IMR-90 (cell line): ENCODE data around the gene ACADS. TPM values are rescaled to one million over a fixed set of nuclear protein-coding genes. Genes with fewer than 3 reads are reported as not detected.

ENCODE experiments used
- ATAC-seq: fragments of 200-7000 bp; cut with Tn5 transposase; 2 replicates; pipeline ENCODE4 v1.9.1; 2020; ENCODE audit warnings: low read depth, mild to moderate bottlenecking, moderate library complexity
- BruUV-seq: library from RNA; stranded (reverse); fragments of 400-500 nt; replicated peaks from 2 replicates; lab custom pipeline; 2021; lab: Mats Ljungman, UMichigan
- CTCF ChIA-PET: fragments of 300-600 bp; formaldehyde crosslinking; extraction: SDS; loops from one replicate; lab custom pipeline; 2021; ENCODE audit warnings: antibody characterized with exemption; lab: Yijun Ruan, JAX
- POLR2A ChIA-PET: fragments of 300-600 bp; sonication (Branson Sonifier 250); formaldehyde crosslinking; loops from one replicate; lab custom pipeline; 2022; ENCODE audit warnings: antibody characterized with exemption; ENCODE audit not compliant: unreplicated experiment; lab: Charles Lee
- DNase-seq: peaks from one replicate; pipeline ENCODE4 v3.0.0; 2013
- H2AFZ ChIP-seq: replicated peaks from 2 replicates; pipeline ENCODE3; 2013; ENCODE audit warnings: low read length, mild to moderate bottlenecking; ENCODE audit not compliant: poor library complexity
- H2AK5ac ChIP-seq: 2 replicates; pipeline ENCODE4 v1.6.1; 2013; ENCODE audit warnings: low read depth, low read length, inconsistent platforms
- H2AK9ac ChIP-seq: replicated peaks from 2 replicates; pipeline ENCODE3; 2013; ENCODE audit warnings: mild to moderate bottlenecking, low read depth, low read length, moderate library complexity; ENCODE audit not compliant: poor library complexity
- H2BK120ac ChIP-seq: 2 replicates; pipeline ENCODE4 v1.6.1; 2013; ENCODE audit warnings: low read depth, low read length, inconsistent platforms
- H2BK15ac ChIP-seq: 3 replicates; pipeline ENCODE4 v1.6.1; 2013; ENCODE audit warnings: low read depth, low read length, inconsistent platforms
- H2BK20ac ChIP-seq: 2 replicates; pipeline ENCODE4 v1.6.1; 2013; ENCODE audit warnings: low read depth, mild to moderate bottlenecking, inconsistent platforms, low read length, moderate library complexity
- H2BK5ac ChIP-seq: 2 replicates; pipeline ENCODE4 v1.6.1; 2013; ENCODE audit warnings: mild to moderate bottlenecking, low read depth, low read length, inconsistent platforms; ENCODE audit not compliant: poor library complexity, severe bottlenecking
- H3K14ac ChIP-seq: replicated peaks from 2 replicates; pipeline ENCODE4 v1.6.1; 2013; ENCODE audit warnings: low read depth, low read length, inconsistent platforms
- H3K18ac ChIP-seq: 2 replicates; pipeline ENCODE4 v1.6.1; 2013; ENCODE audit warnings: low read depth, low read length, control low read depth
- H3K23ac ChIP-seq: 2 replicates; pipeline ENCODE4 v1.6.1; 2013; ENCODE audit warnings: low read depth, low read length, inconsistent platforms
- H3K27ac ChIP-seq: 2 replicates; pipeline ENCODE4 v1.5.1; 2013; ENCODE audit warnings: mild to moderate bottlenecking, control low read depth, low read length; ENCODE audit not compliant: insufficient read depth
- H3K27me3 ChIP-seq: 2 replicates; pipeline ENCODE4 v1.6.1; 2013; ENCODE audit warnings: low read length; ENCODE audit not compliant: control insufficient read depth, insufficient read depth
- H3K36me3 ChIP-seq: 2 replicates; pipeline ENCODE4 v1.6.1; 2013; ENCODE audit warnings: low read length, mixed read lengths; ENCODE audit not compliant: control insufficient read depth, insufficient read depth
- H3K4ac ChIP-seq: 2 replicates; pipeline ENCODE4 v1.6.1; 2013; ENCODE audit warnings: low read depth, low read length, inconsistent platforms
- H3K4me1 ChIP-seq: 2 replicates; pipeline ENCODE4 v1.6.1; 2013; ENCODE audit warnings: low read length, mixed read lengths; ENCODE audit not compliant: control insufficient read depth, insufficient read depth
- H3K4me2 ChIP-seq: 2 replicates; pipeline ENCODE4 v1.6.1; 2013; ENCODE audit warnings: low read depth, mild to moderate bottlenecking, control low read depth, low read length, moderate library complexity
- H3K4me3 ChIP-seq: 2 replicates; pipeline ENCODE4 v1.5.1; 2013; ENCODE audit warnings: low read depth, mild to moderate bottlenecking, control low read depth, low read length, moderate library complexity; ENCODE audit not compliant: insufficient read depth
- H3K56ac ChIP-seq: 2 replicates; pipeline ENCODE4 v1.6.1; 2013; ENCODE audit warnings: low read length, inconsistent platforms; ENCODE audit not compliant: insufficient read depth; ENCODE audit errors: extremely low read depth
- H3K79me1 ChIP-seq, 2 experiments: 2 replicates each; pipeline ENCODE4 v1.6.1; 2013; ENCODE audit warnings: low read length in 2 of 2, inconsistent platforms in 1 of 2, low read depth in 1 of 2
- H3K9ac ChIP-seq: 2 replicates; pipeline ENCODE4 v1.6.1; 2013; ENCODE audit warnings: low read depth, low read length, control low read depth
- H3K9me1 ChIP-seq: 2 replicates; pipeline ENCODE4 v1.6.1; 2013; ENCODE audit warnings: low read length, inconsistent platforms; ENCODE audit not compliant: insufficient read depth
- H3K9me3 ChIP-seq: 2 replicates; pipeline ENCODE4 v1.6.1; 2013; ENCODE audit warnings: low read length; ENCODE audit not compliant: control insufficient read depth, insufficient read depth
- H4K20me1 ChIP-seq: 2 replicates; pipeline ENCODE4 v1.6.1; 2013; ENCODE audit warnings: low read length, inconsistent platforms; ENCODE audit not compliant: insufficient read depth
- H4K5ac ChIP-seq: 2 replicates; pipeline ENCODE4 v1.6.1; 2013; ENCODE audit warnings: mild to moderate bottlenecking, low read depth, low read length, control low read depth
- H4K8ac ChIP-seq, 2 experiments: 2 replicates each; pipeline ENCODE4 v1.6.1; 2013; ENCODE audit warnings: low read depth in 2 of 2, low read length in 2 of 2, control low read depth in 1 of 2, inconsistent platforms in 1 of 2
- H4K91ac ChIP-seq: 2 replicates; pipeline ENCODE4 v1.6.1; 2013; ENCODE audit warnings: low read depth, low read length, inconsistent platforms; ENCODE audit not compliant: insufficient read depth
- CEBPB ChIP-seq: IDR thresholded peaks from 2 replicates; pipeline ENCODE4 v1.6.1; 2012; ENCODE audit warnings: low read depth, low read length, improper control_type of control experiment
- CHD1 ChIP-seq: IDR thresholded peaks from 2 replicates; pipeline ENCODE4 v1.6.1; 2012; ENCODE audit warnings: low read depth, low read length, improper control_type of control experiment
- FOS ChIP-seq: fragments of 150-350 bp; IDR thresholded peaks from 2 replicates; pipeline ENCODE4 v1.6.1; 2016; ENCODE audit warnings: low read depth, low read length
- MAFK ChIP-seq: IDR thresholded peaks from 2 replicates; pipeline ENCODE4 v1.6.1; 2012; ENCODE audit warnings: low read depth, low read length, improper control_type of control experiment
- MAZ ChIP-seq: IDR thresholded peaks from 2 replicates; pipeline ENCODE4 v1.6.1; 2012; ENCODE audit warnings: low read depth, mild to moderate bottlenecking, low read length, improper control_type of control experiment, moderate library complexity, borderline replicate concordance
- MXI1 ChIP-seq: IDR thresholded peaks from 2 replicates; pipeline ENCODE4 v1.6.1; 2012; ENCODE audit warnings: low read depth, mild to moderate bottlenecking, low read length, moderate library complexity, borderline replicate concordance
- NFE2L2 ChIP-seq: fragments of 150-350 bp; IDR thresholded peaks from 2 replicates; pipeline ENCODE4 v1.6.1; 2016; ENCODE audit warnings: low read depth, mild to moderate bottlenecking, low read length
- POLR2A ChIP-seq: IDR thresholded peaks from 2 replicates; pipeline ENCODE4 v1.6.1; 2012; ENCODE audit warnings: mild to moderate bottlenecking, low read depth, low read length
- RCOR1 ChIP-seq: IDR thresholded peaks from 2 replicates; pipeline ENCODE4 v1.6.1; 2012; ENCODE audit warnings: mild to moderate bottlenecking, low read length, improper control_type of control experiment; ENCODE audit not compliant: insufficient replicate concordance
- SMC3 ChIP-seq: fragments of 150-350 bp; IDR thresholded peaks from 2 replicates; pipeline ENCODE4 v1.6.1; 2016; ENCODE audit warnings: low read depth, mild to moderate bottlenecking, antibody characterized with exemption, low read length, moderate library complexity
- whole genome bisulfite sequencing, 2 experiments: methylation state at CpG; one replicate each; pipeline versions ENCODE4 v1.1.5 to v1.1.7; 2013; ENCODE audit warnings: missing lambda C conversion rate in 2 of 2; ENCODE audit not compliant: insufficient read length in 1 of 2; ENCODE audit errors: extremely low coverage in 2 of 2; 5-methylcytosine and 5-hydroxymethylcytosine counted together
- dilution Hi-C: fragments of 300-500 bp; cut with HindIII; formaldehyde crosslinking; loops from one replicate; pipeline ENCODE4 v1.14.3; 2018; ENCODE audit warnings: low sequenced_read_pairs; ENCODE audit not compliant: unreplicated experiment
- in situ Hi-C: fragments of 300-500 bp; cut with MboI; formaldehyde crosslinking; loops from 3 replicates; pipeline ENCODE4 v1.14.3; 2019; ENCODE audit warnings: low sequenced_read_pairs, inconsistent platforms, mixed read lengths
- intact Hi-C: fragments of 100-400 bp; cut with micrococcal nuclease; formaldehyde crosslinking; loops from 2 replicates; pipeline ENCODE4 v1.10.0; 2022
- polyA plus RNA-seq, 3 experiments: library from polyadenylated mRNA; depleted of rRNA; stranded (reverse); fragments of >200 nt; gene quantifications; 2 replicates each; pipeline ENCODE4 v1.2.3, GENCODE V29; 2012; ENCODE audit warnings: low replicate concordance in 1 of 3
- total RNA-seq: library from RNA; depleted of rRNA; stranded (reverse); fragments of >200 nt; gene quantifications from 2 replicates; pipeline ENCODE4 v1.2.3, GENCODE V29; 2012
- TF ChIP-seq, protein P1 (sequence below): fragments of 150-350 bp; IDR thresholded peaks from 2 replicates; pipeline ENCODE4 v1.6.1; 2017; ENCODE audit warnings: mild to moderate bottlenecking, antibody characterized with exemption, low read length, low read depth

ACADS gene
- total and polyA plus RNA-seq, 2 of the 4 experiments (the other 2 are of a cell fraction): 2.9 to 5.5 TPM

DNA sequence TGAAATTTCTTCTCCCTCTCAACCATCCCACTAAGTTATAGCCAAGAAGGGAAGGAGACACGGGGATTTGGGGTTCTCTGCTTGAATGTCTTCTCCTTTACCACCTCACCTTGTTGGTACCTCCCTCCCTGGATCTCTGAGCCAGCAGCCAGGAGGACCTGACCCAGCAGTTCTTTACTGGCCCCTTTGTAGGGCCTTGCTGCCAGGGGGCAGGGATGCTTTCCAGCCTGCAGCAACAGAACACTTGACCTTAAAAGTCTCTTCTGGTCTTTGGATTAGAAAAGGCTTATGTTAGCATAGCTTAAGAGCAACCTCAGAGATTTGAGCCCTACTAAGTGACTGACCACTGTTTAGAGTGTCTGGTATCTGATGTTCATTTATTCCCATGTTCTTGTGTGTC, 28.3 kb upstream of the ACADS start:
- H4K5ac ChIP-seq: no peak overlapping the region
- H3K79me1 ChIP-seq: peaks cover 22 to 37% of the 10 kb centered on the region in 2 experiments
- ChIA-PET POLR2A (no interaction called here), CTCF (interaction anchor here (1.0 kb wide), 1 partner anchor 274 kb away, joined by 3 read pairs; no protein-coding TSS in a partner anchor)
- peaks cover 31% of the 10 kb centered on the region for H4K20me1 ChIP-seq
- dilution Hi-C loops (no loop called here), in situ Hi-C loops (no loop called here), intact Hi-C loops (no loop called here)
- no peak overlapping the region for H3K4me3 ChIP-seq
- peaks cover 60% of the 10 kb centered on the region for H3K36me3 ChIP-seq
- no peak overlapping the region for H4K8ac ChIP-seq
- peaks cover 3% of the 10 kb centered on the region for H3K4me1 ChIP-seq
- no peak overlapping the region for H3K14ac ChIP-seq
- H3K27me3 ChIP-seq: no peaks in the 10 kb centered on the region
- H2BK5ac ChIP-seq: no peak overlapping the region
- no peak overlapping the region for H2AK5ac ChIP-seq
- no peak overlapping the region for H2BK120ac ChIP-seq
- H4K91ac ChIP-seq: no peak overlapping the region
- no peak overlapping the region for H3K23ac ChIP-seq
- H3K56ac ChIP-seq: no peak overlapping the region
- no TSS peak for BruUV-seq
- no peak overlapping the region for H3K9ac ChIP-seq
- DNase-seq: no peak
- H3K9me1 ChIP-seq: peaks cover 24% of the 10 kb centered on the region
- no CpG with 5 or more reads among the region's 1 CpG for WGBS, 2 experiments
- TF ChIP-seq MXI1 (no peak), MAZ (no peak), NFE2L2 (no peak), POLR2A (no peak), SMC3 (no peak), CEBPB (no peak), RCOR1 (no peak), MAFK (no peak), FOS (no peak), CHD1 (no peak)
- TF ChIP-seq, protein P1, sequence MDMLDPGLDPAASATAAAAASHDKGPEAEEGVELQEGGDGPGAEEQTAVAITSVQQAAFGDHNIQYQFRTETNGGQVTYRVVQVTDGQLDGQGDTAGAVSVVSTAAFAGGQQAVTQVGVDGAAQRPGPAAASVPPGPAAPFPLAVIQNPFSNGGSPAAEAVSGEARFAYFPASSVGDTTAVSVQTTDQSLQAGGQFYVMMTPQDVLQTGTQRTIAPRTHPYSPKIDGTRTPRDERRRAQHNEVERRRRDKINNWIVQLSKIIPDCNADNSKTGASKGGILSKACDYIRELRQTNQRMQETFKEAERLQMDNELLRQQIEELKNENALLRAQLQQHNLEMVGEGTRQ: no peak
- H3K9me3 ChIP-seq: no peaks in the 10 kb centered on the region
- no peak overlapping the region for H3K18ac ChIP-seq
- no peak overlapping the region for H3K27ac ChIP-seq
- H2BK20ac ChIP-seq: no peak overlapping the region
- H3K4ac ChIP-seq: no peak overlapping the region
- ATAC-seq: no peak
- H3K4me2 ChIP-seq: no peak overlapping the region
- no peak overlapping the region for H2BK15ac ChIP-seq
- no peak overlapping the region for H2AFZ ChIP-seq
- no peak overlapping the region for H2AK9ac ChIP-seq
